ENCODE measurements around the gene PON1.

PON1 gene

DNA sequence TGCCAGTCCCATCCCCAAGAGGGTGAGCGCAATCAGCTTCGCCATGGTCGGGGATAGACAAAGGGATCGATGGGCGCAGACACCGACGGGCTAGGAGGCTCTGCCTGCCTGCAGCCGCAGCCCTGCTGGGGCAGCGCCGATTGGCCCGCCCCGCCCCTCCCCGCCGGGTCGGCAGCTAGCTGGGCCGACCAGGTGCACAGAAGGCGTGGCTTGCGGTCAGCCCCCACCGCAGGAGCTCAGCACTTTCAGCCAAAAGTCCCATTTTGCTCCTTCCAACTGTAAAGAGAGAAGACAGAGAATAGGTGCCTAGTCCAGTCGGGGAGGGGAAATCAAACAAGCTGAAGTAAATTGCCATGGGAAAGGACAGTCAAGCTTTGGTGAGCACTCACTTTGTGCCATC is at the start of gene PON1:
Gene PON1, minus strand, starts transcription at position 102 of the 400 bp plus-strand sequence. Its CDS starts 57 bp downstream, at position 45.
- DNase-seq = no peak

DNA sequence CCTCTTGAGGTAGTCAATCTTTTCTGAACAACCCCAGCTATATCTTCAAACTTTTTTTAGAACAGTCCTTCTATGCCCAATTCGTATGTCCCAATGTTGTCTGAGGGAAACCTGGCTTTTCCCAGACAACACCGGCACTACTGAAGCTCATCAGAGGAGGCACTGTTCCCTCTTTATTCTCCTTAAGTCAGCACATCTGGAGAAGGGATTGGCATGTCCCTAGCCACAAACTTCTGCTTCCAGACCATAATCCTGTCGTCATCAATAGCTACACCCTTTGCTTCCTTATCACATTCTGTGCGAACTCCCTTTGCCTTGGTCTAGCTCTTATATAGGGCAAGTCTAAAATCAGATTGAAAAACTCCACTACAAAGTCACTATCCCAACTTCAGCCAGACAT is 49.0 kb upstream of the PON1 start:
- no peak for DNase-seq

DNA sequence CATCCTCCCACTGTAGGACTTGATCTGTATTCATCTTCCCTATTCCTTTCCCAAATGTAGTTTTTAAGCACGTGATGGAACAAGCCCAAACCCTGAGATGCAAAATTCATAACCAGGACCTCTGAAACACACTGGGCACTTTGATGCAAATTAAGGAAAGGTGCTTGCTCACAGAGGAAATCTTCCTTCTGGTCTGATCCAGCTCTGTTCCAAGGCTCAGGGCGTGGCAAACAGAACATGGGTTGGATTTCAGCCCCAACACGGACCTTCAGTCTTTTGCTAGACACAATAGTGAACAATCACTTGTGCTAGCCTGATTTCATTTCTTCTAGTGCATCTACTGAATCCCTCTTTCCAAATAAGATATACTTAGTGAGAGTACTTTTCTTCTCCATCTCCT is 43.9 kb upstream of the PON1 start:
- DNase-seq = no peak

DNA sequence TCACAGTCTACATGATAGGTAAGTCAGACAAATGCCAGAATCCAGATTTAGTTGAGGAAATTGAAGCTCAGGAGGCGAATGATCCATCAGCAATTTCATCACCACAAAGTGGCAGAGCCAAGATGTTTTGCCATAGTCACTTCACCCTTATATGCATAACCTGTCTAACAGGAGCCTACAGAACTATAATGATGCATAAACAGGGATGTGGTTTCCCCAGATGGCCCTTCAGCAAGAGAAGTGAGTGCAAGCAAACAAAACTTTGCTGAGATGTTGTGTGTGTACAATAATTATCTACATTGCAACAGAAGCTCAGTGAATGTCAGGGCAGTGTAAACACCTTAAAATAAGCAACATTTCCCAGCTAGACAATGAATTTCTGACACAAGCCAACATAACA is 43.3 kb upstream of the PON1 start:
- no peak for DNase-seq

DNA sequence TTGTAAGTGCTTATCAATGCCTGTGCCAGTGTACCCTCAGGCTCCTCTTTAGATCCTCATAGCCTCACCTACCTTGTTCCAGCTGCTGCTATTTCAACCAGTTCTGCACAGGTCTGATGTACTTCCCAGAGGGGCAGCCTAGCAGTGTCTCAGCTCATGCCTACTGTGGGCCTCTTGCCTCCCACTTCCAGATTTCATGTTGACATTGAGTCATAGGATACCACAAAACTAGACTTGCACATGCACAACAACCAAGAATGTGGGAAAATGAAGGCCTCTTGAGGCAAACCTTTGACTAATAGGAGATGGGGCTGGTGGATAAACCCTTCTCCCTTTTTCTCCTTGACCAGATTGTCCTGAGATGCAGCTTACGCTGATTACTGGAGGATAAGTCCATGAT is 40.8 kb upstream of the PON1 start:
- no peak for DNase-seq

DNA sequence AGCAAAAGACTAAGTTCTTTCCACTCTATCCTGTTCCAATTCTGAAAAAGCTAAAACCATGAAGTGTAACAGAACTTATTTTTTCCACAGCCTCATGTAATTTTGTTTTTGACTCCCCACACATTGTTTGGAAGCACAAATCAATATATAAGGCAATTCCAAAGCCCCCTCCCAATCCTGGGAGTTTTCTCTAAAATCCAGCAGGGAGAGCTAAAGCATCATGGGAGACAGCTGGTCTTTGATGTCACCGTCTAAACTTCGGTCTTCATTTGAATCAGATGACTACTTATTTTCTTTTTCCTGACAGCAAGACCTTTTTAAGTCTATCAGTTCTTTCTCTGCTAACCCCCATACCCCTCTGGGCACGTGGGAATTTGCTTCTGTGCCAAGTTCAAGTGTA is 33.3 kb upstream of the PON1 start:
- DNase-seq = peak in 1 of 56 donors; percentile 2

DNA sequence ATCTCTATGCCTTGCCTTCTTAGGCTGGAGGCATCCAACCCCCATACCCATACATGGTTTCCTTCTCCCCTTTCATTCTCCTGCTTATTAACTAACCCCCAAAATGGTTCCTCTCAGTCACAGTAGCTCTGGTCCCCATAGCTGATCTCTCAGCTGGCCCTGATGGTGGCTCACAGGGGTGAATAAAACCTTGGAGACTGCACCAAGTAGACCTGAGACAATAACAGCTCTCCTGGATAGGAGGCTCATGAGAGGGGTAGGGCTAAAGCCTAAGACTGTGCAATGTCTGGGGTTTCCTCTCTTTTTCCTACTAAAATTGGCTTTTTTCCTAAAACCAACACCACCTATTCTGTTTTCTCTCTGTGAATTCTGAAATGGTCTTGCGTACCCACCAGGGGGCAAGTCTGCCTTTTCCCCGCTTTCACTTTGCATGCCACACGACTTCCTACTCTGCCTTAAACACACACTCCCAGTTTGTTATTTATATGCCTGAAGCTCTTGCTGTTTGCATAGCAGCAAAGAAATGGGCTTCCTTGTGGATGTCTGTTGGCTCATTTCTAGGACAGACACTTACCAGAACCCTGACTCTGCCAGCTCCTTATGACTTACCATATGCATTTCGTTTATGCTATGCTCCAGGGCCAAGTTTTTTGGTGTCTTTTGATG is 18.4 kb upstream of the PON1 start:
- no peak for DNase-seq

DNA sequence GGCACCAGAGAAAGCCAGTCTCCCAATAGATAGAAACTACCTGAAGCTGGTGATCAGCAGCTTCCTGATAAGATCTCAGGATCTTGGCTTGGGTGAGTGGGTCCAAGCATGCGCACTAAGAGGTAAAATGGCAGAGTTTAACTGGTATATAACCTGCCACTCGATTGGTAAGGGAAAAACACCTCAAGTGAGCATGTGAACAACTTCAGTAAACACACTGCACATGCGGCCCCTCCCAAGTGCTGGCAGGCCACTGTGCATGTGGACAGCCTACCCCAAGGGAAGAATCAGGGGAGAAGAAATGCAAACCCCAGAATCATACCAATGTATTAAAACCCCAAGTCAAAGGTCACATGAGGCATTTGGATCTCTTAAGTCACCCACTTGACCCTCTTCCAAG is 17.7 kb upstream of the PON1 start:
- DNase-seq = no peak

DNA sequence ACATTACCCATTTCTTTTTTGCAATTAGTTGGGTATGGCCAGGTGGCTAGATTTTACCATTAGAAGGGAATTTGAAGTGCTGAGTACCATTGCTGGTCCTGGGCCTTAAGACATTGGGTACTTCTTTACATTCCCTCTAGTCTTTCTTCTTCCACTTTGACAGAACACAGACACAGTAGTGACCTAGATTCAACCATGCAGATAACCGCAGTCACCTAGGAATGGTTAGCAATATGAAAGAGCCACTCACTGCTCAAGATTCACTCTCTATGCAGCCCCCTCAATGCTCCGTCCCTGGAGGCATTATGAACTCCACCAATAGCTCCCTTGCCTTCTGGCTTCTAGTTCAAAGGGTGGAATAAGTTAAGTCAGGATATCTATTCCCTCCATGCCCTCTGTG is 16.2 kb upstream of the PON1 start:
- no peak for DNase-seq

DNA sequence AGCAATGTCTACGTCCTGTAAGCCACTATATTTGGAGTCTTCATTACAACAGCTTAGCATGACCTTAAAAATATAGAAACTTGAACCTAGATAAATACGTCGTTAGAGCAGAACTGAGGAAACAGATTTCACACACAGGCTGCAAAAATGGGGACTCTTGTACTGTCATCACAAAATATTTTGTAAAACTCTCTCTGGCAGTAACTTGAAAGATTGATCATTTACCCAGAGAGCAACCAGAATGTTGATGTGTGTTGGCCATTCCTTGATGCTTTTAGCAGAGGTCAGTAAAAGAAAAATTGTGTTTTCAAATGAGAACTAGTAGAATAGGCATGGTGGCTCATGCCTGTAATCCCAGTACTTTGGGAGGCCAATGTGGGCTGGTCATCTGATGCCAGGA is 14.5 kb upstream of the PON1 start:
- DNase-seq = no peak

DNA sequence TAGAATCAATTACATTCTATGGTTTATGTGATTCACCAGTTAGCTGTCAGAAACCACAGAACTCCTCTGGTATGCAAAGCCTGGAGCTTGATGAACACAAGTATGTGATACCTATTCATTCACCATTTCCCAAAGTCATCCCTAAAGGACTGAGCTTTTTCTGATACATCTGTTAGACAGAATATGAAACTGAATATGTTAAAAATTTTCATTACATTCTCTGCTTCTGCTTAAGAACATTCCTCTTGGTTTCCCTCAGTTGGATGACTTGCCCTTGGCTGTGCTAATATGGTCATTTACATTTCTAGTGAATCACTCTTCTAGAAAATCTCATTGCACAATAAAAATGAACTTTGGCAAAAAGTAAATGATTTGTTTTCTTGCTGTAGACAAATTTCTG is 10.8 kb upstream of the PON1 start:
- DNase-seq = no peak

DNA sequence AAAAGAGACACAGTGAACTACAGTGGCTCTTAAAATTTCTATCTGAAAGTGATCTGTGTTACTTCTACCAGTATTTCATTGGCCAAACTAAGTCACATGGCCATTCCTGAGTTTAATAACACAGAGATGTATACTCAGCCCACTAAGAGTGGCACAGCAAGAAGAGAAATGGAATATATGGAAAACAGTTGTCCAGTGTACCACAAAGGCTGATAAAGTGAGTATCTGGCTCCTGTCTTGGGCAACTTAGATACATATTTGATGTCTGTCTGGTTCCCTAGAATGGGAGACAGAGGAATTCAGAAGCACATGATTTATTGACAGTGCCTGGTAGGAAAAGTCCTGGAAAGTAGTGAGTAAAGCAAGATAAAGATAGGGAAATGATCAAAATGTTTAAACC is 10.1 kb upstream of the PON1 start:
- DNase-seq = no peak

DNA sequence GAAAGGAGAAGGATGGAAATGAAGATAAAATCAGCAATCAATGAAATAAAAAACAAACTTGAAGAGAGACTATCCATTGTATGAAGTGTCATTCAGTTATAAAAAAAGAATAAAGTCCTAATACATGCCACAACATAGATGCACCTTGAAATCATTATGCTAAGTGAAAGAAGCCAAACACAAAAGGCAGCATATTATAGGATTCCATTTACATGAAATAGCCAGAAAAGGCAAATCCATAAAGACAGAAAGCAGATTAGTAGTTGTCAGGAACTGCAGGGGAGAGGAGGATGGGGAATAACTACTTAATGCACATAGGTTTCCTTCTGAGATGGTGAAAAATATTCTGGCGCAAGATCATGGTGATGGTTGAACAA is 6.6 kb upstream of the PON1 start:
- no peak for DNase-seq

DNA sequence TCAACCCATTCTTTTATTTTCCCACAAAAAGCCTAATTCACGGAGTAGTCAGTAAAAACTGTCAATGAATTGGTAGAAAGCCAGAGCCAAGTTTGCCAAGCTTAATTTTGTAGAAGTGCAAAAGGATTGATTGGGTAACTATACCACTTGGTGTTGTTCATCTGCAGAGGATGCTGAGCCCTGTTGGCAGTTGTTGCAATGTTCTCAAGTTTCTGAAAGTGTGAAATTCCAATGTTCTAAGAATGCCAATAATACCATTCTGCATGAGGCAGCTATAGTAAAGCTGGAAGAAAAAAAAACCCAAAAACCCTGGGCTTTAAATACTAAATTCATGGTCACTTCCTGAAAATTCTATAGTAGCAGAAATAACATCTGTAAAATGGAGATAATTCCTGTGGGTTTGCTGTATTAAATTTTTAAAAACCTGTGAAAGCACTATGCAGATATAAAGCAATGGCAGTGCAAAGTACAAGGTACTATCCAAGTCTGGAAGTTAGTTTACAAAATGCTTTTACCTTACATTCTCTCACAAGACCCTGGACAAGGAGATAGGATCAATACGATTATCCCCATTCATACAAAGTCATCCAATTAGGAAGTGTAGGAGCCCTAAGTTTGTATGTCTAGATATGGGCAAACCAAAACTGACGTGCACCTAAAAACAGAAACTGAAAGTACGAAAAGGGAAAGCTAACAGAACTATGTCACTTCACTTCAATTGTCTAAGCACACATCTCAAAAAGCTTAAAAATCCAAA is 6.0 kb upstream of the PON1 start:
- peak in 4 of 56 donors; percentile 3 to 26 (median 4) for DNase-seq

DNA sequence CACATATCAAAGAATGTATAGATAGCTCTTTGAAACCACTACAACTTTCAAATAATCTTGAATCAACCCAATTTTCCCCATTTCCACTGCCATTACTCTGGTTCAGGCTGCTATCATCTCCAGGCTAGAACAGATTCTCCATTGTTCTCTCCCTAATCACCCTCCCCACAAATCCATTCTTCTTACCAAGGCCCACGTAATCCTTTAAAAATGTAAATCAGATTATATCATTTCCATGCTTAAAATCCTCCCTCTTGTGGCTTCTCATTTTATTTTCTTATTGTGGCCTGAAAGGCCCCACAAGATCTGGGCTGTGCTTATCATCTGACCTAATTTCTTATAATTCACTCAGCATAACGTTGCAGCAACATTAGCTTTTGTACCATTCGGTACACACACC is 3.0 kb upstream of the PON1 start:
- DNase-seq = no peak

DNA sequence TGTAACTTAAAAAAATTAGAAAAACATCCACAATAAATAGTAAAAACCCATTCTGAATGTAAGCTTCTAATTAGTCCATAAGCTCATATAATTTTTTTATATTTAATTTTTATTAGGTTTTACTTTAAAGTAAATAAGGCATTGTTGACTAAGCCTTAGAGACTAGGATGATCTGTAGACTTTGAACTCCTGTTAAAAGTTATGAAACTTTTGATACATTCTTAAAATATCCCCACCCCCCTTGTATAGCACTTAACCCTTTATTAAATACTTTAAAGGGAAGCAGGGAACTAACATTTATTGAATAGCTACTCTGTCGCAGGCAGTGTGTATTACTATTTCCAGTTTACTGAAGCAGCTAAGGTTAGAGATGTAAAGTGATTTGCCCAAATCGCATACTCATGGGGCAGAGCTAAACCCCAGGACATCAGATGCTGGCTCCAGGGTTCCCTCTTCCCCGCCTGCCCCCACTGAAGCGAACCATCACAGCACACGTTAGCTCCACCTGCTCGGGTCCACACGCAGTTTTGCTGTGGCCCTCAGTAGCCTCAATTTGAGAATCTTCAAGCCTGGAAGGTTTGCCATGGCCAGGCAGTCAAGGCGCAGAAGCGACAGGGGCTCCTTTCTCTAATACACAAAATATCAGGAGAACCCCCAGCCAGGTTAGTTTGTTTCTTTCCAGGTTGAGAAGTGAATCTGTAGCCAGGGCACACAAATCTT is 762 bp downstream of the PON1 start:
- DNase-seq = no peak

DNA sequence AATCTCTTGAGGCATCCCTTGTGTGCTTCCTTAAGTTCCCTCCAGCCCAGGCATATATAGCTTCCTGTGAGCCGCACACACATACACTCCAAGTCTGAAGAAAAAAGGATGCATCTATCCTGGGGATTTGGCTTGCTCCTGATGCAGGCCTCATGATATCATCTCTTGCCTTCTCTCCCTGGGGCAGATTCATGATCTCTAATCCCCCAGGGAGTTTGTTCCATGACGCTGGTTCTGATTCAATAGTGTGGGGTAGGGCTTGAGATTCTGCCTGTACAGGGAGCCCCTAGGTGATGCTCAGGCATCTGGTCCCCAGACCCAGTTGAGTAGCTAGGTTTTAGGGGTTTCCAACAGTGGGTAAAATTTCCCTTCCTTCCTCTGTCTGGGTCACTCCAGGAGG is 1.5 kb downstream of the PON1 start:
- DNase-seq = no peak

DNA sequence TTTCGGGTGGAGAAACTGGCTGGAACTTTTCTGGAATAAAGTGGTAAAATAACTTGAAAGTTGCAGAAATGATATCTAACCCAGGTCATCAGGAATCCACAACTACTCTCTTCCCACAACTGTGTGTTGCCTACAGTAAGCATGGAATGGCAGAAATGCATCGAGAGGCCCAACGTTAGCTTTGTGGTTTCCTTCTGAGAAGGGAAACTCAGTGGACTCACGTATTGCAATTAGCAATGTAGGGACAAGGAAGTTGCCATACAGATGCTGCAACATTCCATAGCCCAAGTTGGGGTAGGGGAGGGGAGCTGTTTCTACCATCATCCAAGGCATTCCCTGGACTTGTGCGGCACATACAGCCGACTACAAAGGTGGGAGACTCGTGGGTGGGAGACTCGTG is 1.9 kb downstream of the PON1 start:
- no peak for DNase-seq

DNA sequence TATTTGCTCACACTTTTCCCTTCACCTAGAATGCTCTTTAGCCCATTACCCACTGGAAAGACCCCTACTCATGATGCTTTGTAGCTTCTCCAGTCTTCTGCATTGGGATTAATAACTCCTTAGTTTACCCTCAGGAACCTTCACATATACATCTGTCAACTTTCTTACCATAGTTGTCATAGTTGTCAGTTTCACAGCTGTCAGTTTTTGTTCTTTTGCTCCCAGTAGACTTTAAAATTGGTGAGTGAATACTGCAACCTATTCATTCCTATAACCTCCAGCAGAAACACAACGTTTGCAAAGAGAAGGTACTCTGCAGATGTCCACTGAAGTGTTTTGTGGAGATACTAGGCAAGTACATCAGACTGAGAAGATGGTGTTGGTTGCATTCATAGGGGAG is 2.6 kb downstream of the PON1 start:
- no peak for DNase-seq

DNA sequence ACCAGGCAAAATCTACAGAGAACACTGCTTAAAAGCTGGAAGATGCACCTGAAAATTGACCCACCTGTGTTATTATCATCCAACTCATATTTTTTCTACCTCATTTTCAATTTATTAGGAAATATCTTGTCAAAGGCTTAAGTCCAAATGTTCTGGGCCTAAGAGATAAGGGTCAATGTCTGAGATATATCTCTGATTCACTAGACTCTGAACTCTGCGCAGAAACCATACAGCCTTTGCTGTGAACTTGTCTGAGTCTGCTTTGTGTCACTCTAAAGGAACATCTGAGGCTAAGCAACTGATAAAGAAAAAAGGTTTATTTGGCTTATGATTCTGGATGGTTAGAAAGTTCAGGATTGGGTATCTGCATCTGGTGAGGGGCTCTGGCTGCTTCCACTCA is 3.7 kb downstream of the PON1 start:
- no peak for DNase-seq

DNA sequence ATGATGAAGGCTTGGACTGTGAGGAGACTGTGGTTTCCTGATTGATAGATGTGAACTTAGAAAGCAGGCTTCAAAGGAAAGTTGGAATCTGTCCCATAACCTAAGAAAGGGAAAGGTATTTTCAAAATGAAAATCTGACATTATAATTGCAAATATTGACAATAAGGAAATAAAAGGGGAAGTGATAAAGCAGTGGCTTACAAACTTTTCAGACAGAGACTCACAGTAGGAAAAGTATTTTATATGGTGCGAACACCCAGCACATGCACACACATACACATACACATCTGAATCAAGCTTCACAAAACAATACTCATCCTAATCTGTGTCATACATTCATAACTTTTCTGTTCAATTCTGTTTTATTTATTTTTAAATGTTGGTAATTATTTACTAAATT is 4.8 kb downstream of the PON1 start:
- DNase-seq = no peak

DNA sequence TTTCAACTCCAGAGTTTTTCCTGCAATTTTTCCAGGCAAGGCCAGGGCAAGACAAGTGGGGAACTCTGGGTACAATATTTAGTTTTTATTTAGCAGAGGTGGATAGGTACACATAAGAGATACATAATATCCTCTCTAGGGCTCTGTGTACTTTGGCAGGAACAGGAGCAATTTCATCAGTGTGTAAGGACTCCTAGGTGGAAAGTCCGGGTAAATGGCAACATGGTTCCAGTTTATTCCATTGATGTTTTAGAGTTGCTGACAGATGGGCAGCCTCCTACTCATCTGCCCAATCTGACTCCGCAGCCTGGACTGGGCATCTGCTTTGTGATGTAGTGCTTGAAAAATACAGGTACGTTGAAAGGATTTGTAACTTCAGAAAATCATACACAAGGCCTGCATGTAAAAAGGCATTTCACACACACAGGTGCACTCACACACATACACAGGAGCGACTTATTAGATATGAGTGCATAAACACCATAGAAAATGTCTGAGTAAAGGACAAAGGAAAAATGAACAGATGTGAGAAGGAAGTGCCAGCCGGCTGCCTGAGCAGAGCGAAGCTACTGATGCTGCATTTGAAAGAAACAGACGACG is 5.7 kb downstream of the PON1 start:
- no peak for DNase-seq
